GM18951 (cell line): ENCODE results near the gene RUSC2.
"Not testable (repeated sequence)": the region's sequence is repeated elsewhere in the genome, so short reads cannot be mapped to it uniquely, and the experiment has no call there.

ENCODE experiments used
- POLR2A ChIP-seq: IDR thresholded peaks from 4 replicates; pipeline ENCODE4 v1.6.1; 2011; ENCODE audit warnings: mild to moderate bottlenecking; ENCODE audit not compliant: insufficient read length, insufficient read depth; ENCODE audit errors: extremely low read depth
- in situ Hi-C: fragments of 300-500 bp; cut with MboI; formaldehyde crosslinking; loops from one replicate; pipeline ENCODE4 v1.12.0; 2022; ENCODE audit warnings: low sequenced_read_pairs, mixed read lengths, inconsistent platforms; ENCODE audit not compliant: unreplicated experiment

The RUSC2 gene

DNA sequence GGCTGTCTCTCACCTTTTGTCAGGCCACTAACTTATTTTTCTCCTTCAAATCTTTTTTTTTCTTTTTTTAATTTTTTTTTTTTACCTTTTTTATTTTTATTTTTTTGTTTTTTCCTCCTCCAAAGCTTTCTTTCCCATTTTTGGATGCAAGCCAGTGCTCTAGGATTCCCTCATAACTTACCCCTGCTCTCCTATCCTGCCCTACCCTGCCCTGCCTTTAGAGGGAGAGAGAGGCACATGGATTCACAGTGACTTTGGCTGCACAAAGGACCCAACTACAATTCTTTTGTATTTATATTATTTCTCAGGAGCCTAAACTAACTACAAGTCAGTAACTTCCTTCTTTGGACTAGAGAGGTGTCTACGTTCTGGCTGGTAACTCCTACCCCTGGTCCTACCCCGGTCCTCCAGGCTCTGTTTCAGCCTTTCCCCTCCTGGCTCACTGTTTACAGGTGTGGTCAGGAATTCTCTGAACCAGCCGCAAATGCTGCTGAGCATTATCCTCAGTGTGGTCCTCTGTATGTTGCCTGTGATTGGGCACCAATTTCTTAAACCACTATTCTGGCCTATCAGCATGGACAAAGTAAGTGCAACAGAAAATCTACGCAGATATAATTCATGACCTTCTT is 8.4 kb upstream of the RUSC2 start:
- in situ Hi-C loops: no loop called here
- TF ChIP-seq POLR2A: no peak

DNA sequence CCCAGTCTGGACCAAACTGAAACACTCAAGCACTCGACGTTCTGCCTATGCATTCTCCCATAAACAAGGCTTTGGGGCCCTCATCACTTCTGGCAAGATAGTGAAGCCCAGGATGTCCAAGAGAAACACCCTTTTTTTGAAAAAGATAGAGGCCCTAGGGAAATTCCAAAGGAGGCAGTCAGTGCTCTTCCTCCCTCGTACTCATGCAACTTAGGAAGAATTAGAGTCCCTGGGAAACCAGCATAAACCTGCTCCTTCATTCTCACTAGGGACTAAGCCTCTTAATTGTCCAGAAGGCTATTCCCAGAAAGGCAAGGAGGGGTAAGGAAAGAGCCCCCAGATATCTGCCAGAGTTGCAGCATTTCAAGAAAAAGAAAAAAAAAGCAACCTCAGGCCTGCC is 7.8 kb upstream of the RUSC2 start:
- no peak for TF ChIP-seq POLR2A
- in situ Hi-C loops: no loop called here

DNA sequence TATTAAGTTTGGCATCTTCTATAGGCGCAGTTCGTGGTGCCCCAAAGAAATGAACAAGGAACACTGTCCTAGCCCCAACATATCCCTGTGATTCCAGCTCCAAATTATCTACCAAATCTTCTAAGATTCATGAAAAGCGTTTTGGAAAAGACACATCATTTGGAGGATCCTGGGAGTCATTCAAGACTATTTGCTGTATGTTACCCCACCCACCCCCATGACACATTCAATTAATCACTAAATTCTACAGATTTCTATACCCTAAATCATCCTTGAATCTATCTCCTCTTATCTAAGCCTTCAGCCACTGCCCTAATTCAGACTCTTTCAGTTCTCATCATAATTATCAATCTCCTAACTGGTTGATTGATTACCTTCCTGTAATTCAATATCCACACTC is 5.5 kb upstream of the RUSC2 start:
- in situ Hi-C loops: no loop called here
- no peak for TF ChIP-seq POLR2A

DNA sequence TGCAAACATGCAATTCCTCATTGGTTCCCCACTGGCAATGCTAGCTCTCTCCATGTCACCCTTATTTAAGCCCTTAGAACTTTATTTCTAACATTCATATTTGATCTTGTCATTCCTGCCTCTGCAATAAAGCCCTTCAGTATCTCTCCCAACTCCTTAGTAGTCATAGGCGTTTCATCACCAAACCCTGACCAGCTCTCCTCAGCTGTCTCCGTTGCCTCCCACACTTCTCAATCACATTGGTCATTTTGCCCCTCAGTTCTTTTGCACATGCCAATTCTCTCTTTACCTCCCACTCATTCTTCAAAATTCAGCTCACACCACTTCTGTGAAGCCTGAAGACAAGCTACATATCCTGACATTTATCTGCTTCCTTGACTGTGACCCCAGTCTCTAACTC is 2.8 kb upstream of the RUSC2 start:
- in situ Hi-C loops: no loop called here

DNA sequence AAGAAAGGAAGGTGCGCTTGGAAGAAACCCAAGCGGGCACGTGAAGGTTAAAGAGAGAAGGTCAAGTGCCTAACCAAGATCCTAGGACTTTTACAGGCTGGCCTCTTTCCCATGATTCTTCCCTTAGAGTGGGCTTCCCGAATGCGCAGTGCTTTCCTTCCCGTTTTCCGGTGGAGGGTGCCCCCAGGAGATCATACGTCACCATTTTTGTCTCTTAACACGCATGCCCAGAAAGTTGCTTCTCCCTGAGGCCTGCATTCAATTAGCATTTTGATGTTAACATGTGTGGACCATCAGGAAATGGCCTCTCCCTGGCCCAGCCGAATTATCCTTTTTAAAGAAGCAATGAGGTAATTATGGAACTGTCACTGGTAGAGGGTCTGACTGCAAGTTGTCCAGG is 1.9 kb upstream of the RUSC2 start:
- in situ Hi-C loops: no loop called here
- TF ChIP-seq POLR2A: no peak

More for the DNA sequence above, 2.8 kb upstream of the RUSC2 start:
- TF ChIP-seq POLR2A: no peak

DNA sequence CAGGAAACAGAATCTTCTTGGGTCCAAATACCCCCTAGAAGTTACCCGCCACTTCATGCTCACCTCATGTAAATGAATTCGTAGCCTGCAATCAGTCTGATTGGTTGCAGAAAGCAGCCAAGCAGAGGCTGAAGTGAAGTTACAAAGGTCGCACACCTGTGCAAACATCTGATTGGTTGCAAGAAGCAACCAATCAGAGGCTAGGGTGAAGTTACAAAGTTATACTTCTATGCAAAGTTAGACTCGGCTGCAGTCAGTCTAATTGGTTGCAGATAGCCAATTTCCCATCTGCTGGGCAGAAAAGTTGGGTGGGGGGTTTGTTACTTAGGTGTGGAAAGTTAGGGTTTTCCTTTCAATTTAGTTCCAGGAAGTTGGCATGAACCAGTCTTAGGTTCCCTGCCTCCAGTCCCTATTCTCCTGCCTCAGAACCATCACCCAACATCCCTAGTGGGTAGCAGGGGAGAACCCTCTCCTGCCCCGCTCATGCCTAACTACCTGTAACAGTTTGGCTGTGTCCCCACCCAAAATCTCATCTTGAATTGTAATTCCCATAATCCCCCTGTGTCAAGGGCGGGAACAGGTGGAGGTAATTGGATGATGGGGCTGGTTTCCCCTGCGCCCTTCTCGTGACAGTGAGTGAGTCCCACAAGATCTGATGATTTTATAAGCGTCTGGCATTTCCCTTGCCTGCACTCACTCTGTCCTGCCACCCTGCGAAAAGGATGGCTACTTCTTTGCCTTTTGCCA is 1.2 kb upstream of the RUSC2 start:
- in situ Hi-C loops: no loop called here
- TF ChIP-seq POLR2A: no peak

DNA sequence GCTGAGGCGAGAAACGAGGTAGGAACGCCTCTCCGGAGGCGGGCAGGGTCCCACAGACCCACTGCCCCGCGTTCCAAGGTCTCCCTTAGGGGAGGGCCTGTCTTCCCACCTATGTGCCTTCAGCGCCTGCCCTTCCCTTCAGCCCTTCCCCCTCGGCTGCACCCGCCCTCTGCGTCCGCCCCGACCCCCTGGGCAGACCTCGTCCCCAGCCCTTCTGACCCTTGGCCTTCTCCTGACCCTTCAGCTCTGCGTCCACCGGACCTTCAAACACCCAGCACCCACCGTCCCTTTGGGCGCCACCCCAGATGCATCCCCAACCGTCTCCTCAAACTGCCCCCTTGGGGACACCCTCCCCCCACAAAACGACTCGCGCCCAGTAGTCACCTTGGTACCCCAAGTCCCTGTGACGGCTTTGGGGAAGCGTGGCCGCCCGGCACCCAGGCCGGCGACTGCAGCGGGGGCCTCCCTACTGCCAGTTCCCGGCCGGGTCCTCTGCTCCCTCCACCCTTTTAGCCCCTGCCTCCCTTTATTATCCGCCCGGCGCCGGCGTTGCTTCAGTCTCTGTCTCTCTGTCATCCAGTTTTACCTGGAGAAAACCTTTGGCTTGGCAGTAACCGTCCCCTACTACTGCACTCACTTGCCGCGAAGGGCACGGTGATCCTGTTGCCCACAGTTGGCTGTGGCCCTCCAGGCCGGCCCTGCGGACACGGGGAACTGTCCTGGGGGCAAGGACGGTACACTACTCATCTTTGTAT is 421 bp downstream of the RUSC2 start:
- no peak for TF ChIP-seq POLR2A
- in situ Hi-C loops: no loop called here

DNA sequence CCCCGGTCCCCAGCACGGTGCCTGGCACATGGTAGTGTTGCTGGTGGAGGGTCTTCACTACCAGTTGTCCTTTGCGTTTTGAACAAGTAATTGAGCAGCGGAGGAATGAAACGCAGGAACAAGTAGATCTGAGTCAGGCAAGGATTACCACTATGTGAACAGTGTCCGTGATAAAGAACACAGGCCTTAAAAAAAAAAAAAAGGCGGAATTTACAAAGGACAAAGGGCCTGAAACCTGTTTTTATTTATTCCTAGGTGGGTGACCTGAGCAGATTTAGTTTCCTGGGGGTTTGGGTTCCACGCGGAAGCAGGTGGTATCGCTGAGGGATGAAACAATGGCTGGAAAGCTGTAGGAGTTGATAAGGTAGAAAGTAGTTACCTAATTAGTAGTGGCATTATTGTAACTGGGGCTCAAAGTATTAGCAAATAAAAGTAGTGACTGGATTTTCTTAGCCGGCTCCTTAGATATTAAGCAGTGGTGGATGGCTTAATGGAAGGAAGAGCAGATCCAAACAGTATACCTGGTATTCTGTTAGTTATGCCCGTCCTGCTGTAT is 1.1 kb downstream of the RUSC2 start:
- in situ Hi-C loops: no loop called here
- no peak for TF ChIP-seq POLR2A

DNA sequence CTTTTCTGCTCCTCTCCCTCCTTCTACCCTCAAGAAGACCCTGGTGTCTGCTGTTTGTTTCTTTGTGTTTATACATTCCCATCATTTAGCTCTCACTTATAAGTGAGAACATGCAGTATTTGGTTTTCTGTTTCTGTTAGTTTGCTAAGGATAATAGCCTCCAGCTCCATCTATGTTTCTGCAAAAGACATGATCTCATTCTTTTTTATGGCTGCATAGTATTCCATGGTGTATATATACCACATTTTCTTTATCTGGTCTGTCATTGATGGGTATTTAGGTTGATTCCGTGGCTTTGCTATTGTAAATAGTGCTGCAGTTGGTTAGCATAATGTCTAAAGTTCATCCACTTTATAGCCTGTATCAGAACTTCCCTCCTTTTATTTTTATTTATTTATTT is 3.2 kb downstream of the RUSC2 start:
- in situ Hi-C loops: not testable (repeated sequence)

DNA sequence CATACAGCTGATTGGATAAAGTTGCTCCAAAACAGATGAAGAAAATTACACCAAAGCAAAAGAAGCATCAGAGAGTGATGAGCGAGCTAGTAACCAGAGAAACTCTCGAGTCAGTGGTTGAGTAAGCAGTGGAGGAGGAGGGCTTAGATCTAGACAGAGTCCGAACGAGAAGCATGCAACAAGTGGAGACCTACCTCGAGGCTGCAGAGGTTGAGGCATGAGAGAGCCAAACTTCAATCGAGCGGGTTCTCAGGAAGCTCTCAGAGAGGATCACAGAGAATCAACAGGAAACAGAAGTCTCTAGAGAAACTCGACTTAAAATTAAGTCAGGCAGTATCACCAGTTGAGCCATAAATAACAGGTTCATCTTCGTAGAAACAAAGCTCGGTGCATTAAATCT is 6.1 kb downstream of the RUSC2 start:
- no peak for TF ChIP-seq POLR2A
- in situ Hi-C loops: no loop called here

DNA sequence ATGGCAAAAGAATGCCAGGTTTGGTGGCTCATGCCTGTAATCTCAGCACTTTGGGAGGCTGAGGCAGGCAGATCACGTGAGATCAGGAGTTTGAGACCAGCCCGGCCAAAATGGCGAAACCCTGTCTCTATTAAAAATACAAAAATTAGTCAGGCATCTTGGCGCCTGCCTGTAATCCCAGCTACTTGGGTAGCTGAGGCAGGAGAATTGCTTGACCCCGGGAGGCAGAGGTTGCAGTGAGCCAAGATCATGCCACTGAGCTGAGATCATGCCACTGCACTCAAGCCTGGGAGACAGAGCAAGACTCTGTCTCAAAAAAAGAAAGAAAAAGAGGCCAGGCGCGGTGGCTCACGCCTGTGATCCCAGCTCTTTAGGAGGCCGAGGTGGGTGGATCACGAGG is 8.3 kb downstream of the RUSC2 start:
- in situ Hi-C loops: not testable (repeated sequence)

DNA sequence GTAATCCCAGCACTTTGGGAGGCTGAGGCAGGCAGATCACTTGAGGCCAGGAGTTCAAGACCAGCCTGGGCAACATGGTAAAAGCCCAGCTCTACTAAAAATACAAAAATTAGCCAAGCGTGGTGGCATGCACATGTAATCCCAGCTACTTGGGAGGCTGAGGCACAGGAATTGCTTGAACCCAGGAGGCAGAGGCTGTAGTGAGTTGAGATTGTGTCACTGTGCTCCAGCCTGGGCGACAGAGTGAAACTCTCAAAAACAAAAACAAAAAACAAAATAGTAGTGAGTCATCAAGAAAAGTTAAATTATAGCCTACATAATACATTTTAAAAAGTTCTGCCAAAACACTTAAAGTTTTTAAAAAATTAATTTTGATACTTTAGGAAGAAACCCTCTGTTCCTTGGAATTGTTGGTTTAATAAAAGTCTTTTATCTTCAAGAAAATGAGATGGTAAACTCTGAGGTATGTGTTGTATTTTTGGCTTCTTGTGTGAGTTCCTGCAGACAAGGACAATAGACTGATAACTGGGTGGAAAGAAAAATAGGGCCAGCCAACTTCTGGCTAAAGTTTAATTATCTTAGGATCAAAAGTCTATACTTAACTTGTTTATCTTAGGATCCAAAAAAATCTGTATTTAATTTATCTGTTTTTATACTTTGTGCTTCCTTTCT is 9.3 kb downstream of the RUSC2 start:
- no peak for TF ChIP-seq POLR2A
- in situ Hi-C loops: no loop called here

DNA sequence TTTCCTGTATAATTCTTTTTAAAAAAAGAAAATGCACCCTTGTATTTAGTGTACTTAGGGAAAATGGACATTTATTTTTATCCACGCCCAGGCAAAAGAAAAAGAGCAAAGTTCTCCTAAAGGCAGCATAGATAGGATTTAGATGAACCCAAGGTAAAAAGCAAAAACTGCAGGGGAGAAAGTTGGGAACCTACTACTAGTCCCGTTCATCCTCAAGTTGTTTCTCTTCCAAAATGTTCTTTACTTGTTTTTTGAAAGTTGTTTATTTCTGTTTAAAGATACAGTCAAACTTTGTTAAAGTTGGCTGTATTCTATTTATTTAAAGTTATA is 9.8 kb downstream of the RUSC2 start:
- no peak for TF ChIP-seq POLR2A
- in situ Hi-C loops: no loop called here
